ENCODE measurements around the gene C1R. TPM values are rescaled to one million over a fixed set of nuclear protein-coding genes. Genes with fewer than 3 reads are reported as not detected.

The C1R gene
- total and polyA plus RNA-seq, 2 of the 8 experiments (the other 6 are each of a cell fraction or from before 2014, with no cell fraction given), result 6.9 to 16.3 TPM

DNA sequence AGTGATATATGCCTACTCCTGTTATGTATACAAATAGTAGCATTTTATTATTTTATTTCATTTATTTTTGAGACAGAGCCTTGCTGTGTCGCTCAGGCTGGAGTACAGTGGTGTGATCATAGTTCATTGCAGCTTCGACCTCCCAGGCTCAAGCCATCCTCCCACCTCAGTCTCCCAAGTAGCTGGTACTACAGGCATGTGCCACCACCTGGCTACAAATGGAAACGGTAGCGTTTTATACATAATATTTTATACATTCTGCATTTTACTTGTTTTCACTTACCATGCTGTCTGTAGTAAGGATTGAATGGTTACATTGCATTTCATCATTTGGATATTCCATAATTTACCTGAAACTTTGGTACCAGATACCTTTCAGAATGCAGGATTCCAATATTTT lies 14.1 kb downstream of the C1R start:
- Histone ChIP-seq H4K5ac (ENCODE audit: insufficient read length, low read depth, low read length) (no peak overlapping the region), H3K79me2 (ENCODE audit: control insufficient read depth in 1 of 2, insufficient read depth in 2 of 2, low read length in 2 of 2) (no peaks in the 10 kb centered on the region), H2BK15ac (ENCODE audit: low read length) (no peak overlapping the region), H3K4me2 (ENCODE audit: insufficient read depth in 1 of 2, low read depth in 2 of 2, low read length in 2 of 2) (no peak overlapping the region), H2AK5ac (ENCODE audit: low read depth, low read length) (no peak overlapping the region), H4K91ac (replicated peaks; ENCODE audit: insufficient read length, low read length) (no peak overlapping the region), H2BK5ac (ENCODE audit: low read depth, low read length) (no peak overlapping the region), H3K9me3 (ENCODE audit: insufficient read depth in 2 of 2, low read depth in 1 of 2, low read length in 1 of 2) (peaks cover 0 to 1% of the 10 kb centered on the region in 2 experiments; a peak in 1 of 4 replicates), H3K4me1 (replicated peaks in 1 of 4; ENCODE audit: control insufficient read depth in 3 of 4, insufficient read depth in 4 of 4, low read length in 3 of 4) (no peaks in the 10 kb centered on the region), H3K23ac (ENCODE audit: insufficient read length) (no peak overlapping the region), H4K8ac (ENCODE audit: extremely low read depth, insufficient read depth, low read length) (no peak overlapping the region), H3K9ac (replicated peaks in 1 of 4; ENCODE audit: extremely low read depth in 1 of 4, low read depth in 3 of 4, low read length in 3 of 4) (no peak overlapping the region), H2BK20ac (ENCODE audit: low read length) (no peak overlapping the region), H4K20me1 (replicated peaks in 1 of 2; ENCODE audit: control insufficient read depth in 1 of 2, insufficient read depth in 2 of 2, low read length in 2 of 2) (peaks cover 0 to 2% of the 10 kb centered on the region in 2 experiments), H3K56ac (replicated peaks; ENCODE audit: insufficient read length, low read depth, low read length) (no peak overlapping the region), H3K27me3 (replicated peaks in 1 of 4; ENCODE audit: control insufficient read depth in 3 of 4, extremely low read depth in 1 of 4, insufficient read depth in 3 of 4, low read length in 3 of 4) (no peaks in the 10 kb centered on the region), H3K4me3 (ENCODE audit: extremely low read depth in 1 of 4, insufficient read depth in 2 of 4, low read depth in 3 of 4, low read length in 4 of 4) (no peak overlapping the region), H3K79me1 (ENCODE audit: low read depth, low read length) (no peaks in the 10 kb centered on the region), H3K14ac (ENCODE audit: insufficient read length) (no peak overlapping the region), H2BK120ac (replicated peaks; ENCODE audit: low read depth, low read length) (no peak overlapping the region), H3K36me3 (ENCODE audit: control insufficient read depth in 2 of 4, insufficient read depth in 4 of 4, low read length in 3 of 4) (peaks cover 0 to 2% (median 0%) of the 10 kb centered on the region in 4 experiments; a peak in 1 of 8 replicates), H3K18ac (ENCODE audit: extremely low read depth, low read length) (no peak overlapping the region), H2AFZ (ENCODE audit: low read length) (no peak overlapping the region), H3K23me2 (ENCODE audit: low read depth, low read length) (peaks cover 2% of the 10 kb centered on the region; the same call in 1 of the 2 replicates), H3K27ac (ENCODE audit: low read depth, low read length) (no peak overlapping the region), H2BK12ac (ENCODE audit: low read depth, low read length) (no peak overlapping the region), H3K4ac (replicated peaks; ENCODE audit: insufficient read length, low read depth, low read length) (no peak overlapping the region)
- POLR2A ChIA-PET (ENCODE audit: partially characterized antibody), result no interaction called here
- no peak for DNase-seq (ENCODE audit: low read depth in 1 of 2, low spot score in 2 of 2)
- CTCF ChIA-PET (ENCODE audit: partially characterized antibody), result interaction anchor here (1.5 to 2.1 kb wide), 2 partner anchors 10 to 24 kb away, joined by 4 to 7 read pairs; no protein-coding TSS in a partner anchor
- TF ChIP-seq PHF8 (conservative IDR thresholded peaks at IDR 0.05; ENCODE audit: low read depth, low read length), result no peak
- TF ChIP-seq TEAD4 (IDR thresholded peaks at IDR 0.05; ENCODE audit: low read depth, low read length), result no peak
- TF ChIP-seq POLR2AphosphoS5 (IDR thresholded peaks at IDR 0.05; ENCODE audit: low read depth, low read length), result no peak
- no peak for TF ChIP-seq RAD21 (IDR thresholded peaks at IDR 0.05 in 1 of 2, conservative IDR thresholded peaks at IDR 0.05 in 1 of 2; ENCODE audit: low read depth in 2 of 2, low read length in 2 of 2)
- no peak for TF ChIP-seq KDM5A (IDR thresholded peaks at IDR 0.05; ENCODE audit: low read length)
- no peak for TF ChIP-seq HDAC2 (IDR thresholded peaks at IDR 0.05; ENCODE audit: borderline replicate concordance in 1 of 2, low read depth in 2 of 2, low read length in 2 of 2)
- no peak for TF ChIP-seq POLR2A (IDR thresholded peaks at IDR 0.05; ENCODE audit: control extremely low read depth in 1 of 2, low read depth in 2 of 2, low read length in 2 of 2)
- no peak for TF ChIP-seq SUZ12 (IDR thresholded peaks at IDR 0.05; ENCODE audit: low read length)
- no peak for FAIRE-seq
- WGBS, 2 experiments (ENCODE audit: extremely low coverage in 1 of 2, insufficient coverage in 1 of 2, insufficient read length in 1 of 2, insufficient replicate concordance in 2 of 2, low coverage in 1 of 2, low lambda C conversion rate in 2 of 2, missing lambda C conversion rate in 1 of 2), result 83% methylated on average over 4 of the region's 4 CpGs; no CpG with 5 or more reads in 1 of the 2 experiments
